GM13977 (cell line): Measurements from ENCODE around the gene FBXW11.

ENCODE experiments used
- DNase-seq: peaks from one replicate; pipeline ENCODE4 v3.0.0; 2012; ENCODE audit warnings: low spot score
- CTCF ChIP-seq: IDR thresholded peaks from 2 replicates; pipeline ENCODE4 v1.5.1; 2012; ENCODE audit warnings: mild to moderate bottlenecking, control low read depth; ENCODE audit not compliant: insufficient read depth; ENCODE audit errors: extremely low read depth, missing control alignments
- in situ Hi-C: fragments of 300-500 bp; cut with MboI; formaldehyde crosslinking; loops from one replicate; pipeline ENCODE4 v1.12.0; 2022; ENCODE audit warnings: low sequenced_read_pairs, low pct_unique_long_range_greater_than_20kb, mixed read lengths, inconsistent platforms; ENCODE audit not compliant: unreplicated experiment

The FBXW11 gene

GRCh38 chr5:171840066-171840465, 166.4 kb downstream of the FBXW11 start:
- in situ Hi-C loops = no loop called here

GRCh38 chr5:171839112-171839511, 167.3 kb downstream of the FBXW11 start:
- no peak for TF ChIP-seq CTCF
- no peak for DNase-seq
- in situ Hi-C loops = no loop called here

More at GRCh38 chr5:171840066-171840465, 166.4 kb downstream of the FBXW11 start:
- no peak for DNase-seq
- no peak for TF ChIP-seq CTCF

- TF ChIP-seq CTCF = no peak
- no peak for DNase-seq
- in situ Hi-C loops = no loop called here
These were observed 168.4 kb downstream of the FBXW11 start for GRCh38 chr5:171838066-171838465.

GRCh38 chr5:171837522-171837921, 168.9 kb downstream of the FBXW11 start:
- in situ Hi-C loops = no loop called here
- no peak for DNase-seq
- no peak for TF ChIP-seq CTCF

GRCh38 chr5:171835066-171835465, 171.4 kb downstream of the FBXW11 start:
- no peak for DNase-seq
- no peak for TF ChIP-seq CTCF
- in situ Hi-C loops = no loop called here

- no peak for TF ChIP-seq CTCF
- DNase-seq = no peak
- in situ Hi-C loops = no loop called here
These were observed 172.0 kb downstream of the FBXW11 start for GRCh38 chr5:171834461-171834860.

- DNase-seq = no peak
- in situ Hi-C loops = no loop called here
- TF ChIP-seq CTCF = no peak
These were observed 173.7 kb downstream of the FBXW11 start for GRCh38 chr5:171832775-171833174.
